Measurements from ENCODE around the gene INA. TPM values are rescaled to one million over a fixed set of nuclear protein-coding genes. Genes with fewer than 3 reads are reported as not detected.
A peak's percentile ranks its signal among the peaks of the same experiment; 100 is the strongest.

The INA gene
- total RNA-seq, 4 donors from 2014 or later = 0.24 TPM; not detected in 3

- DNase-seq (no peak), ATAC-seq (no peak)
- H3K36me3 ChIP-seq = no peaks in the 10 kb centered on the region
- in situ Hi-C loops (cut with MboI; ENCODE audit: low sequenced_read_pairs in 4 of 4) = no loop called here
- H3K4me3 ChIP-seq = no peak overlapping the region
- peaks cover 0 to 4% (median 0%) of the 10 kb centered on the region in 3 donors for H3K27me3 ChIP-seq
- intact Hi-C loops (cut with DNase I; ENCODE audit: low total_unique reads) = no loop called here
- no peaks in the 10 kb centered on the region for H3K9me3 ChIP-seq
- H3K27ac ChIP-seq = no peak overlapping the region
- no peaks in the 10 kb centered on the region for H3K4me1 ChIP-seq
- TF ChIP-seq POLR2A (IDR thresholded peaks at IDR 0.05) = no peak
- TF ChIP-seq CTCF (IDR thresholded peaks at IDR 0.05 in 4 of 5, conservative IDR thresholded peaks at IDR 0.05 in 1 of 5) = no peak
These were observed 16.9 kb upstream of the INA start for GRCh38 chr10:103259989-103260388.

GRCh38 chr10:103262229-103262628 lies 14.7 kb upstream of the INA start:
- H3K4me3 ChIP-seq = no peak overlapping the region
- ATAC-seq = no peak
- intact Hi-C loops (cut with DNase I; ENCODE audit: low total_unique reads) = no loop called here

GRCh38 chr10:103265717-103266329 lies 11.1 kb upstream of the INA start:
- TF ChIP-seq POLR2A (IDR thresholded peaks at IDR 0.05) (no peak), CTCF (IDR thresholded peaks at IDR 0.05 in 4 of 5, conservative IDR thresholded peaks at IDR 0.05 in 1 of 5) (no peak)
- no peak overlapping the region for H3K27ac ChIP-seq
- H3K36me3 ChIP-seq = no peaks in the 10 kb centered on the region
- DNase-seq (no peak), ATAC-seq (no peak)
- no peaks in the 10 kb centered on the region for H3K9me3 ChIP-seq
- intact Hi-C loops (cut with DNase I; ENCODE audit: low total_unique reads) = no loop called here
- no peaks in the 10 kb centered on the region for H3K4me1 ChIP-seq
- in situ Hi-C loops (cut with MboI; ENCODE audit: low sequenced_read_pairs in 4 of 4) = no loop called here
- no peak overlapping the region for H3K4me3 ChIP-seq
- peaks cover 0 to 4% (median 2%) of the 10 kb centered on the region in 3 donors for H3K27me3 ChIP-seq

More at GRCh38 chr10:103262229-103262628, 14.7 kb upstream of the INA start:
- Histone ChIP-seq H3K36me3 (no peaks in the 10 kb centered on the region), H3K27me3 (peaks cover 0 to 4% (median 2%) of the 10 kb centered on the region in 3 donors), H3K4me1 (no peaks in the 10 kb centered on the region), H3K9me3 (no peaks in the 10 kb centered on the region), H3K27ac (no peak overlapping the region)
- no peak for DNase-seq
- TF ChIP-seq POLR2A (IDR thresholded peaks at IDR 0.05) (no peak), CTCF (IDR thresholded peaks at IDR 0.05 in 4 of 5, conservative IDR thresholded peaks at IDR 0.05 in 1 of 5) (no peak)
- in situ Hi-C loops (cut with MboI; ENCODE audit: low sequenced_read_pairs in 4 of 4) = no loop called here

GRCh38 chr10:103273041-103273441 lies 3.9 kb upstream of the INA start:
- no peak for TF ChIP-seq POLR2A (IDR thresholded peaks at IDR 0.05)
- TF ChIP-seq CTCF (IDR thresholded peaks at IDR 0.05 in 4 of 5, conservative IDR thresholded peaks at IDR 0.05 in 1 of 5) = no peak
- peak; percentile 7 to 37 for DNase-seq
- H3K36me3 ChIP-seq = no peaks in the 10 kb centered on the region
- peaks cover 24 to 31% (median 27%) of the 10 kb centered on the region in 3 donors for H3K27me3 ChIP-seq
- no peak overlapping the region for H3K4me3 ChIP-seq
- intact Hi-C loops (cut with DNase I; ENCODE audit: low total_unique reads) = no loop called here
- ATAC-seq = peak; percentile 55 to 80
- no peaks in the 10 kb centered on the region for H3K9me3 ChIP-seq
- in situ Hi-C loops (cut with MboI; ENCODE audit: low sequenced_read_pairs in 4 of 4) = no loop called here
- no peaks in the 10 kb centered on the region for H3K4me1 ChIP-seq
- H3K27ac ChIP-seq = no peak overlapping the region
